HG03558 (cell line): ENCODE results near the gene MAMDC4.
"Not testable (repeated sequence)": the region's sequence is repeated elsewhere in the genome, so short reads cannot be mapped to it uniquely, and the experiment has no call there.

Experiments
- ATAC-seq: cut with Tn5 transposase; IDR thresholded peaks from one replicate; pipeline ENCODE4 v1.9.1; 2021; ENCODE audit warnings: moderate number of reproducible peaks; ENCODE audit not compliant: unreplicated experiment; ENCODE audit errors: extremely low read depth

Gene MAMDC4

GRCh38 chr9:136858844-136859757, 7.0 kb downstream of the MAMDC4 start:
- no peak for ATAC-seq

DNA sequence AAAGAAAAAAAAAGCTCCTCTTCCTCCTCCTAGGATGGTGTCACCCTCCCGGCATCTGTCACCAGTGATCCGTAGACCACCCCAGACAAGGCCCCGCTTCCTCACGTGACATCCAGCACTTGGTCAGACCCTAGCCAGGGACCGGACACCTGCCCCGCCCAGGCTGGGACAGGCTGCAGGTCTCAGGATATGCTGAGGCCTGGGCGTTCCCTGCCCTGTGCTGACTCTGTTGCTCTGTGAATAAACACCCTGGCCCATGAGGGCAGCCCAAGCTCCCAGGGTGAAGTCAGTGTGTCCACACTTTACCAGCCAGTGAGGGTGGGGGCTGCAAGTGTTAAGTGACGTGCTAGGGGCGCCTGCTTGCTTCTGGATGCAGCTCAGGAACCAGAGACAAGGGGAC, 8.4 kb downstream of the MAMDC4 start:
- ATAC-seq = no peak

DNA sequence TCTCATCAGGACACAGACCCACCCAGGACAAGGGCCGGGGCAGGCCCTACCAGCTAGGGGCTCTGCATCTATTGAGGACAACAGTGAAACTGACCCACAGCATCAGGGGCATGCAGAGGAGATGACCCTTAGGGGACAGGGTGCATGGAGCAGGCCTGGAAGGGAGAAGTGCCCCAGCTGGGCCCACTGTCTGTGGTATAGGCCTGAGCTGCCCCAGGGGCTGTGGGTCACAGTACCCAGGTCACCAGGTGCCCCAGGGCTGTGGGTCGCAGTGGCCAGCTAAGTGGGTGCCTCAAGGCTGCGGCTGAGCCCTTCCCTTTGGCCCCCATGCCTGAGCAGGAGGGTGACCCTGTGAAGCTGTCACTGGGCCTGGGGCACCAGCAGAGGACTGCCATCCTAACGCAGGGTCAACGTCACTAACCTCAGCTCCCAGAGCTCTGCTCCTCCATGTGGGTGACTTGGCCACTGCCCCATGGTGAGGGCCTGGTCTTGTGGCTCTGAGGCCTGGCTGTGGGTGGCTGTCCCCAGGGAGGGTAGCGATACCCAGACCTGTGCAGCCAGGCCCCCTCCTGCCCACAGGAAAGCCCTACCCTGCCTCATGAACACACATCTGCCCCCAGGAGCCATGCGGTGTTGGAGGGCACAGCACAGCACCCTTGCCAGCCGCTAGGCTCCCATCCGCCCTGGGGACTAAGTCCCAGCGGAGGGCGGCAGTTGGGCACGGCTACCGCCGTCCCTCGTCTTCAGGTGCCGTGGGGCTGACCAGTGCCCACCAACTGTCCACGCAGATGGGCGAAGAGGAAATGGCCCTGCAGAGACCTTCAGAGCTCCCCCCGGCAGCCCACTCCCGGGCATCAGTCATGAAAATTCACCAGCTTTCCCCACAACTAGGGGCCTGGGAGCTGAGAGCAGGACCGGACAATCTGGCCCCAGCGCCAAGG, 9.1 kb downstream of the MAMDC4 start:
- ATAC-seq = no peak

DNA sequence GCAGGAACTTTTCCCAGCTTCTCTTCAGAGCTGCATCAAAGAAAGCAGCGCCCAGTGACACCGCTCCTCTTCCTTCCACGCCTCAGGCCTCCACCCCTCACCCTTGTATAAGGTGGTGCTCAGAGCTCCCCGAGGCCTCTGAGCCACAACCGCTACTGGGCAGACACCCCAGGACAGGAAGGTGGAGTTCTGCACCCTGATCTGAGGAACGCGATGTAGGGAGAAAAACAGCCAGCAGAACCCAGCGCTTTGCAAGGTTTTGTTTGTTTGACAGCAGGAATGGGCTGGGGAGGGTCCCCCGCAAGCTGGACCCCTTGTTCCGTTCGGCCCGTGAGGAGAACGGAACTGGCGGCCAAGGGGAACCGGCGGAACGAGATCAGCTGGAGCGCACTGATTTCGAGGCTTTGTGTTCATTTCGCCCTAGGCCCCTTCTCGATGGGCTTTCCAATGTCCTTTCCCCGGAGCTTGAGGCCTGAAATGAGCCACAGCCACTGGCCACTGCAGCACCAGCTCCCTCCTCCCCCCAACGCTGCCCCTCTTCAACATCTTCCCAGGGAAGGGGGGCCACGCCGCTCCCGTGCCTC, 9.8 kb downstream of the MAMDC4 start:
- ATAC-seq = no peak

DNA sequence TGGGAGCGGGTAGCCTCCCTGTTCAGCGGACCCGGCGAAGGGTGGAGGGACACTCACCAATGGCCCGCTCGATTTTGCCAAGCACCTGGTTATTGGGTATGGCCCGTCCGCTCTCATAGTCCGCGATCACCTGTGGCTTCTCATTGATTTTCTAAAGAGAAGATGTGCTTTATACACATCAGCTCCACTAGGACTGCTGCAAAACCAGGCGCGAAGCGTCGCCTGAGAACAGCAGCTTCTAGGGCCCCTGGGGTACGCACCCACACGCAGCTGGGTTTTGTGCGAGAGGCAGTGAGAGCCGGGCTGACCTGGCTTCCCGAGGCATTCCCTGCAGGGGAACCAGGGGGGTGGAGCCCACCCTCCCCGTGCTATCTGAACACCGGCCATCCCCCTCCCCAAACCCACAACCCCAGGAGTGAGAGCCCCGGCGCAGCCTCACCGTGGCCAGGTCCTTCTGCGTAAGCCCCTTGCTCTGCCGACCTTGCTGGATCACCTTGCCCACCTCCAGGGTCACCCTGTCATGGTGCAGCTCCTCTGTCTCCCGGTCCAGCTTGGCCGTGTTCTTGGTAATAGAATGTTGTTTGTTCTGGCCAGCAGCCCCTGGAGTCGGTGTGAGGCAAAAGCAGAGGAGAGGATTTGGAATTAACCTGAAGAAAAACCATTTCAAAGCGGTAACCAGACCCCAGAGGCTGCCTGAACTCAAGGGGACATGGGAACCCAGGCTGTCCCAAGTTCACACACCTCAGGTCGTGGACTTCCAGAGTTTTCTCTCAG, 10.9 kb downstream of the MAMDC4 start:
- no peak for ATAC-seq

GRCh38 chr9:136863623-136864273, 11.6 kb downstream of the MAMDC4 start:
- ATAC-seq = no peak

GRCh38 chr9:136865041-136865767, 13.1 kb downstream of the MAMDC4 start:
- no peak for ATAC-seq

- ATAC-seq = no peak
Observed at GRCh38 chr9:136865768-136866103, 13.6 kb downstream of the MAMDC4 start.

DNA sequence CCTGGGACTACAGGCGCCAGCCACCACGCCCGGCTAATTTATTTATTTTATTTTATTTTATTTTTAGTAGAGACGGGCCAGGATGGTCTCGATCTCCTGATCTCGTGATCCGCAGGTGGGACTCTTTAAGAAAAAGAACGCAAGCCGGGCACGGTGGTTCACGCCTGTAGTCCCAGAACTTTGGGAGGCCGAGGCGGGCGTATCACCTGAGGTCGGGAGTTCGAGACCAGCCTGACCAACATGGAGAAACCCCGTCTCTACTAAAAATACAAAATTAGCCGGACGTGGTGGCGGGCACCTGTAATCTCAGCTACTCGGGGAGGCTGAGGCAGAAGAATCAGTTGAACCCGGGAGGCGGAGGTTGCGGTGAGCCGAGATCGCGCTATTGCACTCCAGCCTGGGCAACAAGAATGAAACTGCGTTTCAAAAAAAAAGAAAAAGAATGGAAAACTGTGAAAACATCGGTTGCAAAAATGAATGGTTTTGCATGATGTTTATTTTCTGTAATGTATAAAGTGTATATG, 14.8 kb downstream of the MAMDC4 start:
- not testable (repeated sequence) for ATAC-seq

DNA sequence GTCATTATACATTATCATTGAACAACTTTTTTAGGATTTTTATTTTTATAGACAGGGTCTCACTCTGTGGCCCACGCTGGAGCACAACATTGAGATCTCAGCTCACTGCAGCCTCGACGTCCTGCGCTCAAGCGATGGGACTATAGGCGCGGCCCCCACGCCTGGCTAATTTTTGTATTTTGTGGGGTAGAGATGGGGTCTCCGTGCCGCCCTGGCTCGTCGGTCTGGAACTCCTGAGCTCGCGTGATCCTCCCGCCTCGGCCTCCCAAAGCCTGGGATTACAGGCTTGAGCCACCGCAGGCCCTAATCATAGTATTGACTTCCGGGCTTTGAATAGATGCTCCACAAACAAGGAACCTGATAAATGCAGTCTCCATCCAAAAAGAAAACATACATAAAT, 15.3 kb downstream of the MAMDC4 start:
- no peak for ATAC-seq

DNA sequence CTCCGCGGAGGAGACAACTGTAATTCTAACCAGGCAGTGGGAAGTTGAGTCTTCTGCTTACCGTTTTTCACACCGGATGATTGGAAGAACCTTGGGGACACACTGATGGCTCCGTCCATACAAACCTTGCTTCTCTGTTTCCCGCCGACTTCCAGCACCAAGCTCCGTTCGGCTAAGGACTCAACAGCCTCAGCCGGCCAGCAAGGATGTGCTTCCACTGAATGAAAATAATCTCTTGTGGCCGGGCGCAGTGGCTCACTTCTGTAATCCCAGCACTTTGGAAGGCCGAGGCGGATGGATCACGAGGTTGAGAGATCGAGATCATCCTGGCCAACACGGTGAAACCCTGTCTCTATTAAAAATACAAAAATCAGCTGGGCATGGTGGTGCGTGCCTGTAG, 15.8 kb downstream of the MAMDC4 start:
- no peak for ATAC-seq

DNA sequence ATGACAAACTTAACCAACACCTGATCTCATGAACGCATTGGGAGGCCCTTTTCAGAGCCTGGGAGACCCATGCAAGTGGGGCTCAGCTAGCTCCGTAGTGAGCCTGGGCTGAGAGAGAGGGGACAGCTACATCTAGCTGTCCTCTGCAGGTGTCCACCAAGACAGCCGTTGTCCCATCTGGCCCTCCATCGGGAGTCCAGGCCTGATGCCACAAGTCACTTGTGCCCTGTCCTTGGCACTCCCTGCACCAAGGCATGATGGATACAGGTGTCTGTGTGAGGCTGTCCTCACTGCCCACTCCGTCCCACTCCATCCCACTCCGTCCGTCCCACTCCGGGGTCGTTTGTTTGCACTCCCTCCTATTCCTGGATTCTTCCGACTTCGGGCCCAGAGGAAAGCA, 16.5 kb downstream of the MAMDC4 start:
- ATAC-seq = no peak

DNA sequence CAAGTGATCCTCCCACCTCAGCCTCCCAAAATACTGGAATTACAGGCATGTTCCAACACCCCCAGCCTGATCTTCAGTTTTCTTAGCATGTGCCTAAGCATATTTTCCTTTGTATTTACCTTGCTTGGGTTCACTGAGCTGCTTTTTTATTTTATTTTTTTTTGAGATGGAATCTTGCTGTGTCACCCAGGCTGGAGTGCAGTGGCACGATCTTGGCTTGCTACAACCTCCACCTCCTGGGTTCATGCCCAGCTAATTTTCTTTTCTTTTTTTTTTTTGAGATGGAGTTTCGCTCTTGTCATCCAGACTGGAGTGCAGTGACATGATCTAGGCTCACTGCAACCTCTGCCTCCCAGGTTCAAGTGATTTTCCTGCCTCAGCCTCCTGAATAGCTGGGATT, 17.5 kb downstream of the MAMDC4 start:
- not testable (repeated sequence) for ATAC-seq

GRCh38 chr9:136875155-136875554, 23.0 kb downstream of the MAMDC4 start:
- ATAC-seq = no peak

GRCh38 chr9:136876476-136876875, 24.3 kb downstream of the MAMDC4 start:
- no peak for ATAC-seq

GRCh38 chr9:136880651-136881050, 28.5 kb downstream of the MAMDC4 start:
- no peak for ATAC-seq

DNA sequence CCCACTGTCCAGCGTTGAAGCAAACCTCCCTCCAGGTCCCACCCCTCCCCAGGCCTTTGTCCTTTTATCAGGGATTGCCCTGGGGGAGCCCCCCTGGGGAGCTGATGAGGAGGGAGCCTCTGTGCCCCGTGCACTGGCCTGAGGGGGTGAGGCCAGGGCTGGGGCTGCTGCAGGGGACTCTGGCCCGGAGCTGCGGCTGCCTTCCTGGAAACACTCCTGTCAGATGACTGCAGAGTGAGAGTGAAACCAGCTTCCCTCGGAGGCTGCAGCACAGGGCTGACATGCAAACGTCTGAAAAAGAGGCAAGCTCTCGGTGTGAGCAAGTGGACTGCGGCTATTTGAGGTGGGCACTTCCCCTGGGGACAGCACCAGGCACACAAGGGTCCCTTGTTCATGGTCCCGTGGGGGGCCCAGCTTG, 29.6 kb downstream of the MAMDC4 start:
- ATAC-seq = no peak

DNA sequence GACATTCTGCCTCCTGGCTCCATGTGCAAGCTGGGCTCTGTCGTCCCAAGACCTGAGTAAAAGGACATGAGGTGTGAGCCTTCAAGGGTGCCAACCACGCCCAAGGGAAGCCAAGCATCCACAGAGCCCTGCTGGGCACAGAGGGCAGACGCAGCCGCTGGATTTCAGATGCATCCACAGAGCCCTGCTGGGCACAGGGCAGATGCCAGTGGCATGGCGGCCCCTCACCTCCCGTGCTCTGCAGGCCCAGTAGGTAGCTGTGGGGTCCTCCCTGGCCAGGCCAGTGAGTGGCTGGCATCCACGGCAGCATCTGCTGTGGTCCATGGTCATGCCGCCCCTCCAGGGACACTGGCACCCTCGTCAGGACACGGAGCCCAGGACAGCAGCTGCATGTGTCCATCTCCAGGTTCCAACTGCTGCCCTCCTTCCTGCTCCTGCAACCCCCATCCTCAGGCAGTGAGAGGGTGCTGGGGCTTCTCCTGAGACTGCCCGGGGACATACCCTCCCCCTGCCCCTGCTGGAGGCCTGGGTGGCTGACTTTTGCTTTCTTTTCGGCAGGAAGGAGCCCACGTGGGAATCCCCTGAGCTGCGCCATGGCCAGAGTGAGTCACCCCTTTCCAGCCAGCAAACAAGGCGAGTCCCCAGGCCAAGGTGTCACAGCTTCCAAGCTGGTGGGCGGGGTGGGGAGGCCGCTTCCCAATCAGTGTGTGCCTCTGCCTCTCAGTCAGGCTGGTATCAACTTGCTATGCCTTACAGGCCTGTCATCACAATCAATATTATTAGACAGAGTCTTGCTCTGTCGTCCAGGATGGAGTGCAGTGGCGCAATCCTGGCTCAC, 30.2 kb downstream of the MAMDC4 start:
- ATAC-seq = no peak
